NCI-H2029 (cell line): ENCODE measurements around the gene ACP1.
A peak's percentile ranks its signal among the peaks of the same experiment; 100 is the strongest.

Experiments
- DNase-seq: peaks from one replicate; lab custom pipeline; 2025; lab: John Stamatoyannopoulos, UW

The ACP1 gene

GRCh38 chr2:264493-265468, at the start of gene ACP1:
Gene ACP1, plus strand, starts transcription at chr2:264947. Its CDS starts 18 bp downstream, at chr2:264965.
- DNase-seq: peak; percentile 97

DNA sequence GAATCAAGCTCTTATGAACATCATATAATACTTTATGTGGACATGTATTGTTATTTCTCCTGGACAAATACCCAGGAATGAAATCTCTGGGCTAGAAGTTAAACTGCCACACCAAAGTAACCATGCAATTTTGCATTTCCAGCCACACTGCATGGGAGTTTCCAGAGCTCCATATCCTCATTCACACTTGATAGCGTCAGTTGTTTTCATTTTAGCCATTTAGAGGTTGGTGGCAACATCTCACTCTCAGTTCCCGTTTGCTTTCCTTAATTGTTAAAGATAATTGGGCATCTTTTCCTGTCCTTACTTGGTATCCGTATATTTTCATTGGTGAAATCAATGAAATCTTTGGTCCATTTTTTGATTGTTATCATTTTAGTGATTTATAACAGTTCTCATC, 48.7 kb upstream of the ACP1 start:
- DNase-seq: no peak

- no peak for DNase-seq
Measured at GRCh38 chr2:223451-223850, 41.3 kb upstream of the ACP1 start.

- DNase-seq: no peak
Measured at GRCh38 chr2:223971-224760, 40.6 kb upstream of the ACP1 start.

DNA sequence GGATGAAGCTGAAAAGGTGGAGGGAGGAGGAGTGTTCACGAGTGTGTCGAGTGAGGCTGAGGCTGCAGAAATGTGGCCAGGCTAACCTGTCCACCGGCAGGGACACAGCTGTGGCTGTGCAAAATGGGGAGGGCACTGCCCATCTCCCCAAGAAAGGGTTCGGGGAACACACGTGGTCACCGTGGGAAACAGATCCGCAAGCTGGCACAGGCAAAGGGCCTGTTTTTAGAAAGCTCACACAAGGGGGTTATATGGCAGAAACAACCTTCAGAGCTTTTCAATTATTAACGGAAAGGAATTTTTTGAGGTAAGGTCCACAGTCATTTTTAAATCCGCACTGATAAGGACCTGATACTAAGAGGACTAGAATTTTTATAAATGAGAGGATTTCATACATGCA, 36.6 kb upstream of the ACP1 start:
- no peak for DNase-seq

DNA sequence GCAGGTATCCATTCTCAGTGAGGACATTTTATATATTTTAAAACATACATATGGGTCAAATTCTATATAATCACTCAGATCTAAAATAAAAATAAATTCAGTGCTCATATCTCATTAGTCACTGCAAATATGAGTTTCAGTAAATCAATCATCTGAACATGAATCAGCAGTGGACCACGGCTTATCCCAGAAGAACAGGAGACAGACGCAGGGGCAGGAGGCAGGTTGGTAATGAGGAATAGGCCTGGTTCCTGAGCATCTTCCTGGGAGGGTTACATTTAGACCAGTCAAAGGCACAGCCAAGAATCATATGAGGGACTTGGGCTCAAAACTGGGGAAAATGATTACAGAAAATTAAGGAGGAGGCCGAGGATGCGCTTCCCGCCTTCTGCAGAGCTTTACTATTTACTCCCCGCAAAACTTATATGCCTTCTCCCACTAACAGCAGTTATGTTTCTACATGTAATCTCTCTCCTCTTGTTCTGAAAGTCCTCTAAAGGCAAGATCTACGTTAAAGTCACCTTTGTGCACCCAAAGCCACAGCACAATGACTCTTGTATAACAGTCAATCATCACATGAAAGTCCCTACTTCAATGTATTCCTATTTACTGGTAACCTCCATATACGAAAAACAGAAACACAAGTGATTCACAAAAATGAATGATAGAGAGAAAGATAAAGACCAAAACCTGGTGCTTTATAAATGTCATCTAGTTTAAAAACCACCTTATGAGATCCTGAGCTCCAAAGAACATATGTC, 36.0 kb upstream of the ACP1 start:
- no peak for DNase-seq

- DNase-seq: no peak
Measured at GRCh38 chr2:231521-232185, 33.1 kb upstream of the ACP1 start.

DNA sequence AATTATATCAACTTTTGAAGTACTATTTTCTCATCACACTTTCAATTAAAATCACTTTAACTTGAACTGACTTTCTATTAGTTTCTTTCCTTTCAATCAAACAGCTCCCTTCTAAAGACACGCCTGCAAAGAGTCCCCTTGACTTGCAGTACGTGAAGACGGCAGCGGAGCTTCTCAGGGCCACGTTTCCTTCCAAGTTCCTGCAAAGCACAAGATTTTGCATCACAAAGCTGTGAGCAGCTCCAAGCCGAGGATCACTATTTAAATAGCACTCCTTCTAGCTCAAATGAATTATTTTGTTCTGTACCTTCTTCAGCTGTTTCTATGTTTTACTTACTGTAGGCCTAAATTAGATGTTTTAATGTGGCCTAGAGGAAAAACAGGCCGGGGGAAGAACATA, 31.7 kb upstream of the ACP1 start:
- no peak for DNase-seq

DNA sequence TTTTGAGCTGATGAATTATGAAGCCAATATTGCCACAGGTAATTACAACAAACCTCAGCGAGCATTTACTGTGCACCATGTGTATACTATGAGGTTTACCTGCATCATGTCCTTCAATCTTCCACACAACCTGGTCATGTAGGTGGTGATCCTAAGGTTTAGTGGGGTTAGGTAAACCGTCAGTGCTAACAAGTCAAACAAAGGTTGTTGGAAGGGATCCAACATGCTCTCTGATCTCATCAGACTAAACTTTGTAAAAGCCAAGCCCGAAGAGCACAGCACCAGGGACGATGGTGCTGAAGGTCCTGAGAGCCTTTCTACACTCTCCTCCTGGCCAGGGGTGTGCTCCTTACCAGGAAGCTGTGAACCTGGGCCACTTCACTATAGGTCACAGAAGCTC, 30.3 kb upstream of the ACP1 start:
- DNase-seq: peak; percentile 2

- no peak for DNase-seq
Measured at GRCh38 chr2:236993-237539, 27.7 kb upstream of the ACP1 start.

GRCh38 chr2:237878-238277, 26.9 kb upstream of the ACP1 start:
- no peak for DNase-seq

GRCh38 chr2:238431-238830, 26.3 kb upstream of the ACP1 start:
- DNase-seq: no peak

GRCh38 chr2:238869-239268, 25.9 kb upstream of the ACP1 start:
- DNase-seq: no peak

DNA sequence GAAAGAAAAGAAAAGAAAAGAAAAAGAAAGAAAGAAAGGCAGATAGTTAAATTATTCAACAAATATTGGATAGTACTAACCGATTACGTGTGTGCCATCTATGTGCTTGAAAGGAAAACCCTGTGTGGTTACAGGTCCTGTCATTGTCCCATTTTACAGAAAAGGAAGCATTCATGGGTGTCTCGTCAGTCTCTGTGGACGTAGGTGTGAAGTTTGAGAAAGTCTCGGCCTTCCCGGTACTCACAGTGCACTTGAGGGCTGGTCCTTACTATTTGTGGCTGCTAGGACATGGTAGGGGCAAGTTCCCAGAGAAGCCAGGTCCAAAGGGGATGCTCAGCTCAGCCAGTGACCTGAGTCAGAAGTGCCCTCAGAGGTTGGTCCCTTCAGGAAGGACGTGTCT, 20.2 kb upstream of the ACP1 start:
- no peak for DNase-seq

DNA sequence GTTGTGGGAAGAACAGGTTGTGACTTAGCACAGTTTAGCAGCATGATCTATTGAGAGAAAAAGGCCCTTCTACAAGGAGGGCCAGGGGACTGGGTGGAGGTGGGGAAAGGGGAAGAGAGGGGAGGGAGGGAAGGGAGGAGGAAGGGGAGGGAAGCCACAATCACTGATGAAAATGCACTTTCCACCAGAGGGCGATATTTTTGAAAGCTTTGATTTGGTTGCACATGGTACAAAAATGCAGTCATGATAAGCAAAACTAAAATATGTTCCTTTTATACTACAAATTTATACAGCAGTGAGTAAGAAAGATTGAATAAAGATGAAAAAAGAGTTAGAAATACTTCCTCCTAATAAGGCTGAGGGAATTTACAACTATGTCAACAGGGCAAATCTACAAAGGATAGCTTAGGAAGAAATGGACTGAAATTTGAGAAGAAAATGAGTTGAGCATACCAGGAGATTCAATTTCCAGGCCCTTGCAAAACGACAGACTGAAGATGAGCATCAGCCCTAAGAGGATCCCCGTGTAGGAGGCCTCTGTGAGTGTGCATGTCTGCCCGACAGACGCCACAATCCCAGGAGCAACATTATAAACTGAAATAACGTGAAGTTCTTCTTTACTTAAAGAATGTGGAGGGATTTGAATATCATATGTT, 18.1 kb upstream of the ACP1 start:
- DNase-seq: peak; percentile 22

GRCh38 chr2:248724-249123, 16.0 kb upstream of the ACP1 start:
- no peak for DNase-seq

DNA sequence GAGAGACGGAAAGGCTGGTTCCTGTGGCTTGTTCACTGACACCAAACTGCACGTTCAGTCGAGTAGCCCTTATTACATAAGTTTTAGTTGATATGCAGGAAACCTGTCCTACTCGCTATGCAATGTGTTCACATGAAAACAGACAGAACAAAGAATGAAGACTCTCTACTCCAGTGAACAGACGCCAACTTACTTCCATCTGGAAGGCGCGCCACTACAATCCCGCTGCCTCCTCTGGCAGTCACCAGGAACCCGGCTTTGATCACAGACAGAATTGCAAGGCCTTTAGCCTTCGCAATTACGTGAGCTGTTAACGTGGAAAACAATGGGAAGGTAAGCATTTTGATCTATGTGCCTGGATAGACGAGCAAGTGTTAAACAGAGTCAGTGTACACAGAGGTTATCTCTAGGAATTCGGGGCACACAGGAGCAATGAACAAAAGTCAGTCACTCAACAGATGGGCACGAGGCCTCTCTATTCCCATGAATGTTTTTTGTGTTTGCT, 15.2 kb upstream of the ACP1 start:
- no peak for DNase-seq

DNA sequence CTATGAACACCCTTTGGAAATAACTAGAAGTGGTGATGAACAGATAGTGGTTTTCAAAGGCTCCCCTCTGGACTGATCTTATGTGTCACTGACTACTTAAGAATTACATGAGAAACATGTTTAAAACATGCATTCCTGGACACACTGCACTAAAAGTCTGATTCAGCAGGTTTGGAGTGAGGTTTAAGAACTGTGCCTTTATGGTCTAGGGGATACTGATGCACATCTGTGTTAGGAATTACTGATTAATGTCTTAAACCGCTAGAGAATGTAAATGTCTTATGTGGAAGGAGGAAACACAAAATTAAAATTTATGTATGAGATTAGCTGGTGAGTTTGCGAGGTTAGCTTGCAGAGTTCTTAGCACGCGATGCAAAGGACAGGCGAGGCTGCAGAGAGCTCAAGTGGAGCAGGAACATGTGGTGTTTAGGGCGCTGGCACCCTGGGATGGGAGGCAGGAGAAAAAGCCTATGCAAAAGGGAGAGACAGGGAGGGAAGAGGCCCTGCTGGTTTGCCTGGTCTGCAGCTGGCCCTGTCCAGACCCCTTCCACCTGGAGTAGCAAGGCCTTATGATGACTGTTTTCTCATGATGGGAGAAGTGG, 12.6 kb upstream of the ACP1 start:
- DNase-seq: no peak

DNA sequence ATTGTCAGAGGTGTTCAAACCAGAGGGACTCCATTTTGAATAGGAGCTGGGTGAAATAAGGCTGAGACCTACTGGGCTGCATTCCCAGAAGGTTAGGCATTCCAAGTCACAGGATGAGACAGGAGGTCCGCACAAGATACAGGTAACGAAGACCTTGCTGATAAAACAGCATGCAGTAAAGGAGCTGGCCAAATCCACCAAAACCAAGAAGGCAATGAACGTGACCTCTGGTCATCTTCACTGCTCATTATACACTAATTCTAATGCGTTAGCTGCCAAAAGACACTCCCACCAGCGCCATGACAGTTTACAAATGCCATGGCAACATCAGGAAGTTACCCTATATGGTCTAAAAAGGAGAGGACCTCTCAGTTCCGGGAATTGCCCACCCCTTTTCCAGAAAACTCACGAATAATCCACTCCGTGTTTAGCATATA, 11.5 kb upstream of the ACP1 start:
- DNase-seq: no peak

GRCh38 chr2:254241-254640, 10.5 kb upstream of the ACP1 start:
- DNase-seq: no peak
